ENCODE data around the gene LGSN.

LGSN gene

GRCh38 chr6:63246581-63246980 is 73.2 kb downstream of the LGSN start:
- TF ChIP-seq, protein P1, sequence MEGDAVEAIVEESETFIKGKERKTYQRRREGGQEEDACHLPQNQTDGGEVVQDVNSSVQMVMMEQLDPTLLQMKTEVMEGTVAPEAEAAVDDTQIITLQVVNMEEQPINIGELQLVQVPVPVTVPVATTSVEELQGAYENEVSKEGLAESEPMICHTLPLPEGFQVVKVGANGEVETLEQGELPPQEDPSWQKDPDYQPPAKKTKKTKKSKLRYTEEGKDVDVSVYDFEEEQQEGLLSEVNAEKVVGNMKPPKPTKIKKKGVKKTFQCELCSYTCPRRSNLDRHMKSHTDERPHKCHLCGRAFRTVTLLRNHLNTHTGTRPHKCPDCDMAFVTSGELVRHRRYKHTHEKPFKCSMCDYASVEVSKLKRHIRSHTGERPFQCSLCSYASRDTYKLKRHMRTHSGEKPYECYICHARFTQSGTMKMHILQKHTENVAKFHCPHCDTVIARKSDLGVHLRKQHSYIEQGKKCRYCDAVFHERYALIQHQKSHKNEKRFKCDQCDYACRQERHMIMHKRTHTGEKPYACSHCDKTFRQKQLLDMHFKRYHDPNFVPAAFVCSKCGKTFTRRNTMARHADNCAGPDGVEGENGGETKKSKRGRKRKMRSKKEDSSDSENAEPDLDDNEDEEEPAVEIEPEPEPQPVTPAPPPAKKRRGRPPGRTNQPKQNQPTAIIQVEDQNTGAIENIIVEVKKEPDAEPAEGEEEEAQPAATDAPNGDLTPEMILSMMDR (IDR thresholded peaks at IDR 0.05) = no peak

DNA sequence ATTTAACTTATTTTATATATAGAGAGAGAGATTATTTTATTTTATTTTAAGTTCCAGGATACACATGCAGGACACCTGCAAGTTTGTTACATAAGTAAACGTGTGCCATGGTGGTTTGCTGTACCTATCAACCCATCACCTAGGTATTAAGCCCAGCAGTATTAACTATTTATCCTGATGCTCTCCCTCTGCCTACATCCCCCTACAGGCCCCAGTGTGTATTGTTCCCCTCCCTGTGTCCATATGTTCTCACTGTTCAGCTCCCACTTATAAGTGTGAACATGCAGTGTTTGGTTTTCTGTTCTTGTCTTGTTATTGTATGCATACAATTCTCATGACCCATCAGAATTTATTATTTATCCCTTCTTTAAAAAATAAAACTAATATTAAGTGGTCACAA is 73.9 kb downstream of the LGSN start:
- TF ChIP-seq, protein P1 (IDR thresholded peaks at IDR 0.05) = no peak

- TF ChIP-seq, protein P1 (IDR thresholded peaks at IDR 0.05) = no peak
Observed at GRCh38 chr6:63245420-63245819, 74.4 kb downstream of the LGSN start.

- TF ChIP-seq, protein P1 (IDR thresholded peaks at IDR 0.05) = no peak
Observed at GRCh38 chr6:63236398-63236817, 83.4 kb downstream of the LGSN start.

All from LNCAP (cell line).